HK-2 (cell line): ENCODE results near the gene GRK4.

Experiments used
- DNase-seq: peaks from one replicate; pipeline ENCODE4 v3.0.0-alpha.2; 2018; ENCODE audit not compliant: unreplicated experiment

GRK4 gene

GRCh38 chr4:3011456-3012220 is 48.3 kb downstream of the GRK4 start:
- DNase-seq: no peak

GRCh38 chr4:3013323-3013722 is 50.0 kb downstream of the GRK4 start:
- no peak for DNase-seq

- no peak for DNase-seq
Observed at GRCh38 chr4:3013839-3014350, 50.5 kb downstream of the GRK4 start.

GRCh38 chr4:3016961-3017360 is 53.6 kb downstream of the GRK4 start:
- DNase-seq: no peak

GRCh38 chr4:3017504-3017903 is 54.1 kb downstream of the GRK4 start:
- no peak for DNase-seq

GRCh38 chr4:3019145-3019846 is 55.9 kb downstream of the GRK4 start:
- no peak for DNase-seq

- no peak for DNase-seq
Observed at GRCh38 chr4:3021127-3021526, 57.8 kb downstream of the GRK4 start.

GRCh38 chr4:3021627-3022026 is 58.3 kb downstream of the GRK4 start:
- DNase-seq: no peak

GRCh38 chr4:3022112-3022511 is 58.7 kb downstream of the GRK4 start:
- no peak for DNase-seq

GRCh38 chr4:3022651-3023050 is 59.3 kb downstream of the GRK4 start:
- DNase-seq: no peak

GRCh38 chr4:3025881-3026280 is 62.5 kb downstream of the GRK4 start:
- DNase-seq: no peak

GRCh38 chr4:3026540-3026939 is 63.2 kb downstream of the GRK4 start:
- DNase-seq: no peak

GRCh38 chr4:3029464-3029863 is 66.1 kb downstream of the GRK4 start:
- no peak for DNase-seq

- no peak for DNase-seq
Observed at GRCh38 chr4:3030566-3031356, 67.4 kb downstream of the GRK4 start.

- no peak for DNase-seq
Observed at GRCh38 chr4:3031357-3032082, 68.1 kb downstream of the GRK4 start.

GRCh38 chr4:3034231-3034630 is 70.9 kb downstream of the GRK4 start:
- no peak for DNase-seq

GRCh38 chr4:3035249-3035648 is 71.9 kb downstream of the GRK4 start:
- DNase-seq: no peak

- no peak for DNase-seq
Observed at GRCh38 chr4:3035674-3036073, 72.3 kb downstream of the GRK4 start.

- DNase-seq: no peak
Observed at GRCh38 chr4:3036131-3036952, 73.0 kb downstream of the GRK4 start.

GRCh38 chr4:3037957-3038461 is 74.6 kb downstream of the GRK4 start:
- DNase-seq: no peak
